Erythroblast (primary cell): ENCODE data around the gene DRC7.

Source experiments
- GATA1 ChIP-seq: IDR thresholded peaks from 2 replicates; pipeline ENCODE4 v1.6.1; 2011; ENCODE audit warnings: low read depth, mild to moderate bottlenecking, control low read depth, low read length, moderate library complexity
- POLR2A ChIP-seq: IDR thresholded peaks from 2 replicates; pipeline ENCODE4 v1.6.1; 2011; ENCODE audit warnings: mild to moderate bottlenecking, low read length

GRCh38 chr16:57759541-57760356 is 65.1 kb downstream of the DRC7 start:
- TF ChIP-seq POLR2A (no peak), GATA1 (no peak)
